HG03432 (cell line): ENCODE data around the gene MPZ.
"Not testable (repeated sequence)": the region's sequence is repeated elsewhere in the genome, so short reads cannot be mapped to it uniquely, and the experiment has no call there.

Experiments
- ATAC-seq: cut with Tn5 transposase; IDR thresholded peaks from one replicate; pipeline ENCODE4 v1.9.1; 2021; ENCODE audit warnings: mild to moderate bottlenecking, moderate library complexity; ENCODE audit not compliant: unreplicated experiment

The MPZ gene

GRCh38 chr1:161255955-161256520 is 53.7 kb downstream of the MPZ start:
- not testable (repeated sequence) for ATAC-seq

GRCh38 chr1:161255302-161255701 is 54.5 kb downstream of the MPZ start:
- ATAC-seq = not testable (repeated sequence)
